ENCODE measurements around the gene ELOVL7.
"Not testable (repeated sequence)": the region's sequence is repeated elsewhere in the genome, so short reads cannot be mapped to it uniquely, and the experiment has no call there.

Gene ELOVL7

GRCh38 chr5:60829490-60830266 is 14.4 kb downstream of the ELOVL7 start:
- DNase-seq = no peak

DNA sequence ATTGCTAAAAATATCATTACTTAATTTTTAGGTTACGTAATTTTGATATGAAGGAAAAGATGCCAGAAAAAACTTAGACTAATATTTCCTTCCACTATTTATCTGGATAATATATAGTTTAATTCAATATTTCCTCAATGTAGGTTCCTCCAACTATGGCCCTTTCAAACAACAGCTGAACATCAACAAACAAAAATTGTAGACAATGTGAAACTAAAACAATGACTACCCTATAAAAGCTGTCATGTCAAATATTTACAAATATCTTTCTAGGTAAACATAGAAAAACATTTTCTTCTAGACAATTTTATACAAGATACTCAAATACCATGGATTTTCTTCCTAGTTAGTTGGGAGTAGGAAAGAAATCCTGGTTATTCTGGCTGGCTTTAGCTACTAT is 16.9 kb downstream of the ELOVL7 start:
- no peak for DNase-seq

GRCh38 chr5:60826653-60827052 is 17.4 kb downstream of the ELOVL7 start:
- DNase-seq = no peak

DNA sequence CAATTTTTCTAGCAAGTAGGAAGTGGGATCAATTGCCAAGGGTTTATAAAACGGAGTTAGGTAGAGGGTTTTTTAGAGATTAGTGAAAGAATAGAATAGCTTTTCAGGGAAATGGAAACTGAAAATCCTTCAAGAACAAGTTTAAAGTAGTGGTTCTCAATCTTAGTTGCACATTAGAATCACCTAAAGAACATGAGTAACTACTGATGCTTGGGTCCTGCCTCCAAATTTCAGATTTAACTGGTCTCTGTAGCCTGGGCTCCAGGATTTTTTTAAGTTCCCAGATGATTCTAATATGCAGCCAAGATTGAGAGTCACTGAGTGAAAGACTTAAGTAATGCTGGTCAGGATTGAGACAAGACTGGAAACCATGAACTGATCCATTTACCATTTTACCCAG is 20.5 kb downstream of the ELOVL7 start:
- no peak for DNase-seq

DNA sequence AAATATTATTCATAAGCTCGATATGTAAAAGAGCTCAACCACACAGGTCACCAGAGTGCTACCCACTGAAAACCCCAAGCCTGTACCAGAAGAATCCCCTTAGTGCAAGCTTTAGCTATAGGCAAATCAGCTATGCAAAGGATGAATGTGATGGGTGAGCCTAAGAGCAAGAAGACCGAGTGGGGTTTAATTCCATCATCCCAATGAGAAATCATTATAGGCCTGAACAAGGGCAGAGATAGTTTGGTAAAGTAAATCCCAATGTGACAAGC is 21.8 kb downstream of the ELOVL7 start:
- no peak for DNase-seq

- DNase-seq = no peak
These were observed 22.4 kb downstream of the ELOVL7 start for GRCh38 chr5:60821488-60822284.

DNA sequence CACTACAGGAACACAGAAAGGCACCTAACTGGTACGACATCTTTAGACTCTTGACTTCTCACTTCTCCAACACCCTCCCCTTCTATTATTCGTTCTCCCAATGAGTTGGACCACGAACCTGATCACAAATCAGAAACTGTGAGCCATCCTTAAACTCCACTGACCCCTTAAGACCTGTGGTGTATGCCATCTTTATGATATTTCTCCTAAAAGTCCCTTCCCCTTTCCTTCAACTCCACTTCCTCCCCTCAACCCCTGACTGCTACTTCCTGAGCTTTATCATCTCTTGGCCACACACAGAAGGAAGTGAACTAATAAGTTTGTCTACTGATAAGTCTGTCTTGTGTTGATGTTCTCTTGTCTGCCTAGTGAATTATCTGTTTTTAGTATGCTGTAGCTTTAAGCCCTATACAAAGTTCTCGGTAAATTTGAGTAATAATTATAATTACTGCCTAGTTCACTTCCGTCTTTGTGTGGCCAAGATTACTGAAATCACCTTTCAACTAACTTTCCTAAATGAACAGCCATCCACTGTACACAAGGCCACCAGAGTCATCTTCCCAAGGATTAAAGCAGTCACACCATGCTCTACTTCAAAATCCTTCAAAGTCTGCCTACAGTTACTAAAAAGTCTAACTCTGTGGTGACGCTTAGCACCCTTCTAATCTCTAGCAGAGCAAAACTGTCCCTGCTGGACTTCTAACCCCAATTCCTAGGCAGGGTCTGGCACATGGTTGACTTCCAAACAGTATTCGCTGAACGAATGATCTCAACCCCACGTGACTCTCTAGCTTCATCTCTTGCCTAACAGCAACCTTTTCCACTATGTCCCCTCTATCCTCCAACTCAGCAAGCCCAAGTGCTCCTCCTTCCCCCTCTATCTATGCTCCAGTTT is 23.2 kb downstream of the ELOVL7 start:
- DNase-seq = no peak

DNA sequence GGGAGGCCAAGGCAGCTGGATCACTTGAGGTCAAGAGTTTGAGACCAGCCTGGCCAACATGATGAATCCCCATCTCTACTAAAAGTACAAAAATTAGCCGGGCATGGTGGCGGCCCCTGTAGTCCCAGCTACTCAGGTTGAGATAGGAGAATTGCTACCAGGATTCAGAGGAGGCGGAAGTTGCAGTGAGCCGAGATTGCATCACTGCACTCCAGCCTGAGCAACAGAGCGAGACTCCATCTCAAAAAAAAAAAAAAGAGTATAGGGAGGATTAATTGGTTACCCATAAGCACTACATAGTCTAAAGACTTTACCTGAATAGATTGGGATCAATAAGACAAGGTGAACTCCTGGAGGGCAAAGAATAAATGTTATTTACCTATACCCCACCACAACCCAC is 27.9 kb downstream of the ELOVL7 start:
- not testable (repeated sequence) for DNase-seq

GRCh38 chr5:60814498-60814897 is 29.6 kb downstream of the ELOVL7 start:
- DNase-seq = no peak

DNA sequence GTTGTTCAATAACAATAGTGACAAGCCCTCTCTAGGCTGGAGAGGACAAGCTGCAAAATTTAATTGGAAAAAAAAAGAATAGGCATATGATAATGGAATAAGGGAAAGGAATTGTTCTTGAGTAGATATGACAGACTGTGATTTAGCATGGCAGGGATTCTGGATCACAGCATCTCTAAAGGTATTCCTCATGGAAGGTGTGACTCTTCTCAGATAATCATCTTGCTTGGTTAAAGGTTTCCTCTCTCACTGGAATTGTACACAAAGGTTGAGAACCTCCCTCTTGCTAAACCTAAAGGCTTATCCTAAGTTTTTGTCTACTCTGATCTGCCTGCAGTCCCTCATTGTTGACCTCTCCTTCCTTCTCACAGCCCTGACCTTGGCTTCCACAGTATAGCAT is 31.6 kb downstream of the ELOVL7 start:
- DNase-seq = no peak

GRCh38 chr5:60811105-60811504 is 33.0 kb downstream of the ELOVL7 start:
- no peak for DNase-seq

GRCh38 chr5:60810438-60811085 is 33.5 kb downstream of the ELOVL7 start:
- no peak for DNase-seq

GRCh38 chr5:60809891-60810425 is 34.1 kb downstream of the ELOVL7 start:
- DNase-seq = no peak

DNA sequence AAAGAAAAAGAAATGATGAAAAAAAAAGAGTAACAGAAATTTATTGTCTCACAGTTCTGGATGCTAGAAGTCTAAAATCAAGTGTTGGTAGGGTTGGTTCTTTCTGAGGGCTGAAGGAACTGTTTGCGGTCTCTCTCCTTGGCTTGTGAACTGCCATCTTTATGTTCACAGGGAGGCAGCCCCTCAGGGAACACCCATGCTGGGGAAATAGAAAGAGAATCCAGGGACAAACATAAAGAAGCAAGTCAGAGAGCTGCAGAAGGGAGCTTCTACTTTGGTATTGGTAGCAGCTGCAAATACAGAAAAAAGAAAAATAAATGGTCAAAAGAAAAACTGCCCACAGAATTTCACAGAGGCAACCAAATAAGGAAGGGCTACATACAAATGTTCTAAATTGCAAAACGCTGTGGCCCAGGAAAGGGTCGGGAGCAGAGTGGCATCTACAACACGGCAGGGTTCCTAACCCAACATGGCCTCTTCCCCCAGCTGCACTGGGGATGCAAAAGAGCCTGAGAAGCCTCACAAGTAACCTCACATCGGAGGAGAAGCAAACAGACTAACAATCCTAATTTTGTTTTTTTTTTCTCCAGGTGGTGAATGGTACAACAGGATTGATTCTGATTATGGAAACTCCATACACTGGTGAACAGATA is 37.4 kb downstream of the ELOVL7 start:
- no peak for DNase-seq

DNA sequence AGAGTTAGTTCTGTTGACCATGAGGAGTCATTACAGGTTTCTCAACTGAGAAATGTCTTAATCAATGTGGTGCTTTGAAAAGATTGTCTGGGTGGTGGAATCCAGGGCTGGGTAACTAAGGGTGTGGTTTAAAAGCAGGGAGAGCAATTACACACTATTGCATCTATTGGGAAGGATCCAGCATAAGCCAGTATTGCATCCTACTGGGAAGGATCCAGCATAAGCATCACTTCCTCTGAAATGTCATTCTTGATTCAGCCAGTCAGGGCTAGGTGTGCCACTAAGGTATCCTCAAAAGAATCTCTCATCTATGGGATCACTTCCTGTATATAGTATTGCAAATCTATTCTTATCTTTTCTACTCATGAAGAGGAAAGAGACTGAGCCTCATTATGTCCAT is 38.6 kb downstream of the ELOVL7 start:
- no peak for DNase-seq

DNA sequence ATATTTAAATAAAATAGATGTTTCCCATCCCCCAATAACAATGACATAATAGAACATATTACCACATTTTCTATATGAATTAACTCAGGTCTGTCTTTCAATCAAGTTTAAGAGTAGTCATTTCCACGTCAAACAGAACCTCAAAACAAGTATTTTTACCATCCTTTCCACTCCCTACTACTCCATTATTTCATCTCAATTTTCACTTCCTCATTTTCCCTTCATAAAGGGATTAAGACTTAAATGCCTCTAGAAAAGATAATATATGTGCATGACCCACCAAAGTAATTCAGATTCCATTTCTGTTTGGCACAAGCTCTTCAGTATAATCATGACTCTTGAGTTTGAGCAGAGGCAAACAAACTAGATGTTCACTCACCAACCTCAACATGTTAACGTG is 40.4 kb downstream of the ELOVL7 start:
- no peak for DNase-seq

- no peak for DNase-seq
These were observed 41.1 kb downstream of the ELOVL7 start for GRCh38 chr5:60802986-60803385.

- DNase-seq = no peak
These were observed 41.8 kb downstream of the ELOVL7 start for GRCh38 chr5:60802226-60802625.

GRCh38 chr5:60797482-60798153 is 46.5 kb downstream of the ELOVL7 start:
- no peak for DNase-seq

DNA sequence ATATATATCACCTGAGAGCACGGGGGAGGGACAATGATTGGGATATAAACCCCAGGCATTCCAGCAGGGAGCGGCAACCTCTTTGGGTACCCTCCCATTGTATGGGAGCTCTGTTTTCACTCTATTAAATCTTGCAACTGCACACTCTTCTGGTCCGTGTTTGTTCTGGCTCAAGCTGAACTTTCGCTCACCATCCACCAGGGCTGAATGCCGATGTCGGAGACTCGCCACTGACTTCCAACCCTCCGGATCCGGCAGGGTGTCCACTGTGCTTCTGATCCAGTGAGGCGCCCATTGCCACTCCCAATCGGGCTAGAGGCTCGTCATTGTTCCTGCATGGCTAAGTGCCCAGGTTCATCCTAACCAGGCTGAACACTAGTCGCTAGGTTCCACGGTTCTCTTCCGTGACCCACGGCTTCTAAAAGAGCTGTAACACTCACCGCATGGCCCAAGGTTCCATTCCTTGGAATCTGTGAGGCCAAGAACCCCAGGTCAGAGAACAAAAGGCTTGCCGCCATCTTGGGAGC is 48.6 kb downstream of the ELOVL7 start:
- DNase-seq = not testable (repeated sequence)

DNA sequence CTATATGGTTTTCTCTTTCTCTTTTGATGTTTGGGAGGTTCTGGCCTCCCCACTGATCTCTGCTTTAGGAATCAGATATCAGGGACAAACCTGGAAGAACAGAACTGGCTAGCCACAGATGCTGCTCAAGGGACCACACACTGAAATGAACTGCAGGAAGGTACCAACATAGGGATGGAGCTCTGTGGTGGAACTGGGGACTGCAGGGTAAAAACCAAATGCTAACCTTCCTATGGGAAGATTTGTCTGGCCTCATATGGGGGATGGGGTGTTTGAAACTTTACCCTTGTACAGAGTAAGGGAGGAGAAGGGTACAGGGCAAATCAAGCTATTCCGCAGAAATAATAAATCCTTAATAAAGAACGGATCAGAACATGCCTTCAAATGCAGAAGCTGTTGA is 49.4 kb downstream of the ELOVL7 start:
- DNase-seq = no peak
